Pulmonary artery endothelial cell (primary cell): ENCODE measurements around the gene ADPRHL1. TPM values are rescaled to one million over a fixed set of nuclear protein-coding genes. Genes with fewer than 3 reads are reported as not detected.
"Not testable (repeated sequence)": the region's sequence is repeated elsewhere in the genome, so short reads cannot be mapped to it uniquely, and the experiment has no call there.

Experiments used
- DNase-seq: peaks from one replicate; pipeline ENCODE4 v3.0.0-alpha.2; 2011; ENCODE audit warnings: low read depth, low spot score
- total RNA-seq: library from RNA; depleted of rRNA; stranded (reverse); fragments of >200 nt; gene quantifications from 2 replicates; pipeline ENCODE4 v1.2.3, GENCODE V29; 2014

The ADPRHL1 gene
- total RNA-seq, 1 donor from 2014 or later = 0.20 TPM

- no peak for DNase-seq
These were observed 25.9 kb upstream of the ADPRHL1 start for GRCh38 chr13:113479179-113479578.

- no peak for DNase-seq
These were observed 24.4 kb upstream of the ADPRHL1 start for GRCh38 chr13:113477724-113478123.

GRCh38 chr13:113476811-113477210, 23.5 kb upstream of the ADPRHL1 start:
- DNase-seq = no peak

GRCh38 chr13:113475911-113476310, 22.6 kb upstream of the ADPRHL1 start:
- DNase-seq = no peak

GRCh38 chr13:113475280-113475679, 22.0 kb upstream of the ADPRHL1 start:
- DNase-seq = no peak

GRCh38 chr13:113474179-113474578, 20.9 kb upstream of the ADPRHL1 start:
- DNase-seq = no peak

GRCh38 chr13:113472355-113473025, 19.2 kb upstream of the ADPRHL1 start:
- no peak for DNase-seq

DNA sequence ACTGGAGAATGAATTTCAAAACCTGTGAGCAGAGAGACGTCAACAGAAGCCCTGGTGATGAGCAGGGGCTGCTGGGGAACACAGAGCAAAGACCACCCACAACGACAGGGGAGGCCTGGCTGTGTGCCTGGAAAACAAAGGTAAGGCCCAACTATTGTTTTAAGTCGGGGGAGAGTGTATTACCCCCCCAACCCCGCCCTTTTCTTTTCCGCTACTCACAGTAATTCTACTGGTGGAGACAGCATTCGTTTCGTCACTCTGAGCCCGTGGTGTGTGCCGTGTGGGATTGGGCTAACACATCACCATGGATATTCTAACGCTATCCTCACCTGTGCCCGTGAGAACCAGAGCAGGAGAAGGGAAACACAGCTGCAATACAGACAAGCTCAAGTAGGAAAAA, 18.6 kb upstream of the ADPRHL1 start:
- no peak for DNase-seq

- DNase-seq = not testable (repeated sequence)
These were observed 17.4 kb upstream of the ADPRHL1 start for GRCh38 chr13:113470635-113471163.

DNA sequence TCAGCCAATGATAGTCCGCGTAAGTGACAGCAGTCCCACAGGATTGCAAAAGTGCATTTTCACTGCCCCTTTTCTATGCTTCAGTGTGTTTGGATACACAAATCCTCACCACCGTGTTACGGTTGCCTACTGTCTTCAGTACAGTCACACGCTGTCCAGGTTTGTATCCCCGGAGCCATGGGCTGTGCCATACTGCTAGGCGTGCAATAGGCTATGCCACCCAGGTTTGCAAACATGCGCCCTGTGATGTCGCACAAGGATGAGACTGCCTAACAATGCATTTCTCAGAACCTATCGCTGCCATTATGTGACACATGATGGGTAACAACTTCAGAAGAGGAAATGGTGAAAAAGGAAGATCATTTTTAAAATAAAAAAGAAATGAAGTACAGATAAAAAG, 16.8 kb upstream of the ADPRHL1 start:
- no peak for DNase-seq

GRCh38 chr13:113469582-113469981, 16.3 kb upstream of the ADPRHL1 start:
- DNase-seq = no peak

DNA sequence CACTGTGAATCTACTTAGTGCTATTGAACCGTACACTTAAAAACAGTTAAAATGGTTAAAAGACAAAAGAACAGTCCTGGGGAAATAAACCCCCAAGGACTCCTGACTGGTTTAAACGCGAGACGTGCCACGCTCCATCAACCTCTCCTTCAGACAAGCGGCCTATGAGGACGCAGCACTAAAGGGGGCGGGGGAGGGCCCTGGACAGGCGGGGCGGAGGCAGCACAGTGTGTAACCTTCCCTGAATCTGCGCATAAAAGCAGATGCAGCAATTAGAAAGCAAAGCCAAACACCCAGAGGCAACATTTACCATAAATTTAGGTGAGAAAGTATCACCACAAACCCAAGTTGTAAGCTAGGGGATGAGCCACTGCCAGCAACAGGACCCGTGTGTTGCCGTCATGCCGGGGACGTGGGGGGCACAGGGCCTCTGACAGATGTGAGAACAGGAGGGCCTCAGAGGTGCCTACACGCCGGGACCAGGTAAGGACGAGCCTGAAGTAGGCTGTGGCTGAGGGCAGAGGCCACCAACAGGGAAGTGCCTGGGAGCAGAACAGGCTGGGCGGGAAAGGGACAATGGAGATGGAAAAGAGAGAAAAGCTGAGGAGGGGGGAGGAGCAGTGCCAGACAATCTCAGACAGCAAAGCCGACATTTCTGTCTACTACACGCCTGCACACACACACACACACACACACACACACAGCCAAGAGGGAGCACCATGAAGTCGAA, 15.3 kb upstream of the ADPRHL1 start:
- DNase-seq = no peak

DNA sequence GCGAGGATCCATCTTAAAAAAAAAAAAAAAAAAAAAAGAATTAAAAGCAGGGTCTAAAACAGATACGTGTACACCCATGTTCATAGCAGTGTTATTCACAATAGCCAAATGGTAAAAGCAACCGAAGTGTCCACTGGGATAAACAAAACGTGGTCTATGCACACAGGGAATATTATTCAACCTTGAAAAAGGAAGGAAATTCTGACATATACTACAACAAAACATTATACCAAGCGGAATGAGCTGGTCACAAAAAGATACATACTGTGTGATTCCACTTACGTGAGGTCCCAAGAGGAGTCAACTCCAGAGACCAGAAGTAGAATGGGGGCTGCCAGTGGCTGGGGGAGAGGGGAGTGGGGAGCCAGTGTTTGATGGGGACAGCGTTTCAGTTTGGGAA, 14.7 kb upstream of the ADPRHL1 start:
- no peak for DNase-seq

- DNase-seq = no peak
These were observed 13.1 kb upstream of the ADPRHL1 start for GRCh38 chr13:113466383-113466782.

GRCh38 chr13:113465300-113465699, 12.0 kb upstream of the ADPRHL1 start:
- DNase-seq = no peak

GRCh38 chr13:113464476-113464875, 11.2 kb upstream of the ADPRHL1 start:
- no peak for DNase-seq

DNA sequence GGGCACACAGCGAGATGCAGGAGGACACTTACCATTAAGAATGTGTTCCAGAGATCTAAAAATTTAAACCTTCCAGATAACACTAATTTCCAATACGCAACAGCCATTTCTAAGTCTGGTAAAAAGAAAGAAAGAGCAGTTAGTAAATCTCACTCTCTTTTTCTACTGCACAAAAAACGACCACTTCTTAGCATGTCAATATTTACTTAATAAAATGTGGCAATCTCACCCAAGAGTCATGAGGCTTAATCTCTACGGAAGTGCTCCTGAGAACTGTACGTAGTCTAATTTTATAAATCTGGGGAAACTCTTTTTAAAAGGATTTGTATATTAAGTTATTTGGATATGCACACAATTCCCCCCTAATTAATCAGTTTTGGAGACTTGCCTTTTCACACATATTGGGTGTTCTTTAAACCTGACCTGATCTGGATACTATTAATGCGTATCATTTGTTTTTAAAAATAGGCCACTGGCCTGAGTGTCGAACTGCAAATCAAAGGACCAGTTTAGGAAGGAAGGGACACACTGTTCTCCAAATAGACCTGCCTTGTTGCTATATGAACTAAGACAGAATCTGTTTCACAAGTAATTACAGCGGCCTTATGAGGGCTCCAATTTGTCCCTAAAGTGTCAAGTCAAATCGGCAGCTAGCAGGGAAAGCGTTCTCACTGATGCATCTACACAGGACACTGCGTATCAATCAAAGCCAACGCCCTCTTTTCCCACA, 7.9 kb upstream of the ADPRHL1 start:
- DNase-seq = no peak

- DNase-seq = no peak
These were observed 7.3 kb upstream of the ADPRHL1 start for GRCh38 chr13:113460599-113460998.

DNA sequence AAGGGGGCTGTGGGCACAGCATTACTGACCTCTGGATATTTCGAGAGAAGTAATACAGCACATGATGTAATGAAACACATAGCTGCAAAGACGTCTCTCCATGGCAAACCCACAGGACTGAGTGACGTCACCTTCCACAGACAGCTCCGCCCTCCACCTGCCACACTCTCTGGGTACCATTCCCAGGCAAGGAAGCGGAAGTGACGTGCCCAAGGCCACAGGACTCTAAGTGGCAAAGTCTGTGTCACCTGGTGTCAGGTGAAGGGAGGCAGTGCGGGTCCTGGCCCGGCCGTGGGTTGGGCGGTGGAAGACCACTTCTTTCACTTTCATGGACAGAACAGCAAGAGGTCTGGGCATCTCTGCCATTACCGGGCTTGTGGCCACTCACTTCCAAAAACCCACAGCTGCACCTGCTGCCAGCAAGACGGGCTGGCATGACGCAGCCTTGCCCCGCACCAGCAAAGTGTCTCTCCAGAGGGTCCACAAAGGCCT, 6.8 kb upstream of the ADPRHL1 start:
- DNase-seq = no peak

- no peak for DNase-seq
These were observed 5.2 kb upstream of the ADPRHL1 start for GRCh38 chr13:113458253-113459065.

- DNase-seq = no peak
These were observed 4.2 kb upstream of the ADPRHL1 start for GRCh38 chr13:113457510-113457909.
